ENCODE data around the gene RNF187. TPM values are rescaled to one million over a fixed set of nuclear protein-coding genes. Genes with fewer than 3 reads are reported as not detected.

Gene RNF187
- polyA plus RNA-seq, 1 donor (not counting 4 experiments of a cell fraction or from before 2014, with no cell fraction given): 65.8 TPM

- no peak for TF ChIP-seq EZH2 (IDR thresholded peaks at IDR 0.05; ENCODE audit: low read length)
- no peak for TF ChIP-seq CTCF (optimal IDR thresholded peaks at IDR 0.05 in 1 of 3, IDR thresholded peaks at IDR 0.05 in 1 of 3, conservative IDR thresholded peaks at IDR 0.05 in 1 of 3; ENCODE audit: extremely low read depth in 1 of 3, insufficient read depth in 2 of 3, low read length in 3 of 3)
- Histone ChIP-seq H3K36me3 (ENCODE audit: control insufficient read depth in 2 of 2, extremely low read depth in 1 of 2, insufficient read depth in 2 of 2, low read length in 2 of 2) (no peaks in the 10 kb centered on the region), H3K9ac (ENCODE audit: control insufficient read depth, extremely low read depth, insufficient read depth, low read length) (no peak overlapping the region), H3K9me1 (ENCODE audit: control insufficient read depth, extremely low read depth, insufficient read depth, low read length) (no peaks in the 10 kb centered on the region), H3K79me2 (ENCODE audit: control insufficient read depth, insufficient read depth, low read length) (no peaks in the 10 kb centered on the region), H3K4me1 (ENCODE audit: control insufficient read depth, extremely low read depth, insufficient read depth, low read length) (no peaks in the 10 kb centered on the region), H2AFZ (ENCODE audit: control insufficient read depth, low read length) (no peak overlapping the region), H4K20me1 (ENCODE audit: control insufficient read depth, extremely low read depth, insufficient read depth, low read length) (no peaks in the 10 kb centered on the region), H3K9me3 (ENCODE audit: control insufficient read depth, low read depth, low read length) (no peaks in the 10 kb centered on the region), H3K4me3 (ENCODE audit: control insufficient read depth in 2 of 3, extremely low read depth in 1 of 3, insufficient read depth in 2 of 3, low read depth in 1 of 3, low read length in 3 of 3) (no peak overlapping the region), H3K4me2 (ENCODE audit: control insufficient read depth, extremely low read depth, insufficient read depth, low read depth, low read length) (no peak overlapping the region), H3K27ac (ENCODE audit: control insufficient read depth, insufficient read depth, low read length) (no peak overlapping the region), H3K27me3 (ENCODE audit: control insufficient read depth, extremely low read depth, insufficient read depth, low read length) (peaks cover 6% of the 10 kb centered on the region)
- no peak for DNase-seq (ENCODE audit: low read depth, low spot score)
- FAIRE-seq: no peak
- dilution Hi-C loops (cut with MboI; ENCODE audit: extremely low pct_ligation_motif_present, low sequenced_read_pairs): no loop called here
Observed at GRCh38 chr1:228478326-228478725, 8.9 kb upstream of the RNF187 start.

- Histone ChIP-seq H3K4me2 (ENCODE audit: control insufficient read depth, extremely low read depth, insufficient read depth, low read depth, low read length) (no peak overlapping the region), H3K27me3 (ENCODE audit: control insufficient read depth, extremely low read depth, insufficient read depth, low read length) (peaks cover 6% of the 10 kb centered on the region), H4K20me1 (ENCODE audit: control insufficient read depth, extremely low read depth, insufficient read depth, low read length) (no peaks in the 10 kb centered on the region), H2AFZ (ENCODE audit: control insufficient read depth, low read length) (no peak overlapping the region), H3K4me1 (ENCODE audit: control insufficient read depth, extremely low read depth, insufficient read depth, low read length) (no peaks in the 10 kb centered on the region), H3K79me2 (ENCODE audit: control insufficient read depth, insufficient read depth, low read length) (no peaks in the 10 kb centered on the region), H3K9me1 (ENCODE audit: control insufficient read depth, extremely low read depth, insufficient read depth, low read length) (no peaks in the 10 kb centered on the region), H3K4me3 (ENCODE audit: control insufficient read depth in 2 of 3, extremely low read depth in 1 of 3, insufficient read depth in 2 of 3, low read depth in 1 of 3, low read length in 3 of 3) (no peak overlapping the region), H3K9ac (ENCODE audit: control insufficient read depth, extremely low read depth, insufficient read depth, low read length) (no peak overlapping the region), H3K27ac (ENCODE audit: control insufficient read depth, insufficient read depth, low read length) (no peak overlapping the region), H3K36me3 (ENCODE audit: control insufficient read depth in 2 of 2, extremely low read depth in 1 of 2, insufficient read depth in 2 of 2, low read length in 2 of 2) (no peaks in the 10 kb centered on the region), H3K9me3 (ENCODE audit: control insufficient read depth, low read depth, low read length) (no peaks in the 10 kb centered on the region)
- DNase-seq (ENCODE audit: low read depth, low spot score) (no peak), FAIRE-seq (no peak)
- dilution Hi-C loops (cut with MboI; ENCODE audit: extremely low pct_ligation_motif_present, low sequenced_read_pairs): no loop called here
- no peak for TF ChIP-seq EZH2 (IDR thresholded peaks at IDR 0.05; ENCODE audit: low read length)
- TF ChIP-seq CTCF (optimal IDR thresholded peaks at IDR 0.05 in 1 of 3, IDR thresholded peaks at IDR 0.05 in 1 of 3, conservative IDR thresholded peaks at IDR 0.05 in 1 of 3; ENCODE audit: extremely low read depth in 1 of 3, insufficient read depth in 2 of 3, low read length in 3 of 3): no peak
Observed at GRCh38 chr1:228478912-228479711, 8.1 kb upstream of the RNF187 start.
